ENCODE data around the gene B3GNT9. TPM values are rescaled to one million over a fixed set of nuclear protein-coding genes. Genes with fewer than 3 reads are reported as not detected.

Gene B3GNT9
- total RNA-seq, 1 experiment from 2014 or later: 11.5 TPM

GRCh38 chr16:67115639-67116038, 35.2 kb downstream of the B3GNT9 start:
- no peak overlapping the region for H3K27ac ChIP-seq (ENCODE audit: low read length)
- no peaks in the 10 kb centered on the region for H3K27me3 ChIP-seq (ENCODE audit: control insufficient read depth, insufficient read depth, low read length)
- in situ Hi-C loops (cut with HindIII; ENCODE audit: low pct_unique_long_range_greater_than_20kb, low sequenced_read_pairs) (no loop called here), intact Hi-C loops (cut with micrococcal nuclease; ENCODE audit: unreplicated experiment) (no loop called here)
- no peak overlapping the region for H3K4me3 ChIP-seq (ENCODE audit: low read depth in 2 of 2, low read length in 2 of 2)
- ATAC-seq: peak; percentile 83
- ChIA-PET POLR2A (interaction anchor here (0.6 kb wide), 1 partner anchor 108 kb away, joined by 4 read pairs; no protein-coding TSS in a partner anchor), CTCF (no interaction called here)
- H3K9me3 ChIP-seq (ENCODE audit: control insufficient read depth, insufficient read depth, low read depth, low read length): no peaks in the 10 kb centered on the region
- BruUV-seq (replicated peaks): no TSS peak
- peak; percentile 62 for DNase-seq (ENCODE audit: low read depth, low spot score)
- no peak for TF ChIP-seq CTCF (IDR thresholded peaks at IDR 0.05)
- TF ChIP-seq TCF7L2 (IDR thresholded peaks at IDR 0.05; ENCODE audit: low read depth, low read length): peak; percentile 80; the same call in 1 of the 2 replicates
- H3K4me1 ChIP-seq (ENCODE audit: control insufficient read depth, insufficient read depth, low read length): peaks cover 6% of the 10 kb centered on the region
- no peaks in the 10 kb centered on the region for H3K36me3 ChIP-seq (ENCODE audit: control insufficient read depth, insufficient read depth, low read length)

- DNase-seq (ENCODE audit: low read depth, low spot score) (no peak), ATAC-seq (no peak)
- Histone ChIP-seq H3K27ac (ENCODE audit: low read length) (no peak overlapping the region), H3K4me1 (ENCODE audit: control insufficient read depth, insufficient read depth, low read length) (peaks cover 6% of the 10 kb centered on the region), H3K27me3 (ENCODE audit: control insufficient read depth, insufficient read depth, low read length) (no peaks in the 10 kb centered on the region), H3K36me3 (ENCODE audit: control insufficient read depth, insufficient read depth, low read length) (no peaks in the 10 kb centered on the region; the same call in 1 of the 2 replicates), H3K9me3 (ENCODE audit: control insufficient read depth, insufficient read depth, low read depth, low read length) (no peaks in the 10 kb centered on the region), H3K4me3 (ENCODE audit: low read depth in 2 of 2, low read length in 2 of 2) (no peak overlapping the region)
- POLR2A ChIA-PET: no interaction called here
- TF ChIP-seq SIN3A (IDR thresholded peaks at IDR 0.05; ENCODE audit: borderline replicate concordance, insufficient read depth, low read depth, low read length): no peak
- no peak for TF ChIP-seq TCF7L2 (IDR thresholded peaks at IDR 0.05; ENCODE audit: low read depth, low read length)
- no peak for TF ChIP-seq CTCF (IDR thresholded peaks at IDR 0.05)
- TF ChIP-seq REST (IDR thresholded peaks at IDR 0.05; ENCODE audit: insufficient read depth in 1 of 2, low read depth in 2 of 2, low read length in 1 of 2): no peak
- TF ChIP-seq POLR2AphosphoS5 (IDR thresholded peaks at IDR 0.05; ENCODE audit: low read depth, low read length): no peak
- intact Hi-C loops (cut with micrococcal nuclease; ENCODE audit: unreplicated experiment) (no loop called here), in situ Hi-C loops (cut with HindIII; ENCODE audit: low pct_unique_long_range_greater_than_20kb, low sequenced_read_pairs) (no loop called here)
- TSS peak; percentile 39 for BruUV-seq (replicated peaks)
- CTCF ChIA-PET: no interaction called here
Observed at GRCh38 chr16:67114793-67115192, 36.0 kb downstream of the B3GNT9 start.

Data from Panc1 (cell line).